ENCODE data around the gene SEMG2. TPM values are rescaled to one million over a fixed set of nuclear protein-coding genes. Genes with fewer than 3 reads are reported as not detected.

Gene SEMG2
- total RNA-seq, 1 experiment from 2014 or later, result not detected

DNA sequence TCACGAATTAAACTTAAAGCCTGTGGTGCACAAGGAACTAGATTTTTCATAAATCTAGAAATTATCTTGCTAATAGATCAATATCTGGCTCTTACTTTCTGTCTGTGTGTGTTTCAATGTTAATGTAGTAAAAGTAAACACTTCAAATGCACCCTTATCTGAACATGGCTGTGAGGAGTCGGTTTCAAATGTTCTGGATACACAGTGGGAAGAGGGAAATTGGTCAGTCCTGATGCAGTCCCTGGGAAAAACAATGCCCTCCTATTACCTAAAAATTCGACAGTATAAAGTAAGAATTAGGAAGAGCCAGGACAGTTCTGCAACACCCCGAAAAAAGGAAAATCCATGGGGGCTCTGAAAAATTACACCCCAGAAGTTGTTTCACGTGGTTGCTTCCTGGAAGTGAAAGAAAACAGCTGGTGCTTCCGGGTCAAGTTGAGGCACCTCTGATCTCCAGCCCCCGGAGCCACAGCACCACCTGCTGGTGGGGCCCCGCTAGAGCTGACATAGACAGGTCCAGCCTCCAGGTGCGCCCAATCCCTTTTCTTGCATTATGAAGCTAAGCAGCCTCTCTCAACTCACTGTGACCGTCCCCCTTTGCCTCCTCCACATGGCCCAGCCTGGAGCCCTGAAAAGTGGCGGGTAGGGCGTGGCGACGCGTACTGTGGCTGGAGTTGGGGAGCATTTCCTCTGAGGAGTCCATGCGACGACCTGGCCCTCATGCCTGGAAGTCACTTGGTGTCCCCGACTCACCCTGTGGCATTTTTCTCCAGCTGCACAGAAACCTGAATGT is 8.3 kb downstream of the SEMG2 start:
- peak; percentile 18 for DNase-seq (ENCODE audit: low read depth)

- no peak for DNase-seq (ENCODE audit: low read depth)
These were observed 9.5 kb downstream of the SEMG2 start for GRCh38 chr20:45230631-45231030.

DNA sequence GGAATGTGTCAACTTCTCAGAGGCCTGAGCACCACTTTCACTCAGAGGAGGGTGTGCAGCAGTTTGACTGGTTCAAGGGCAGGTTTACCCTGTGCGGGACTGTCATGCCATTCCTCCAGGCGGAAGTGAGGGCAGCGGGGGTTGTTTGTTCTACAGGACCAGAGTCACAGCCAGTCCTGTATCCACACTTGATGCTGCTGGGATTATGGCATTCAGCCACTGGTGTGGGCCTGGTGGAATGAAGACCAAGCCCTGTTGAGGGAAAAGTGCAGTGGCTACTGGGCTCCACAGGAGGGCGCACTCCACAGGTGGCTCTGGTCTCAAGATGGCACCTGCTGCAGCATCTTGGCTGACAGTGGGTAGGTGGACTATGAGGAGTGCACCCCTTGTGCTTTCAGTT is 14.8 kb downstream of the SEMG2 start:
- DNase-seq (ENCODE audit: low read depth), result no peak

GRCh38 chr20:45238139-45238538 is 17.0 kb downstream of the SEMG2 start:
- no peak for DNase-seq (ENCODE audit: low read depth)

- no peak for DNase-seq (ENCODE audit: low read depth)
These were observed 24.9 kb downstream of the SEMG2 start for GRCh38 chr20:45246109-45246508.

GRCh38 chr20:45247865-45248264 is 26.7 kb downstream of the SEMG2 start:
- DNase-seq (ENCODE audit: low read depth), result no peak

DNA sequence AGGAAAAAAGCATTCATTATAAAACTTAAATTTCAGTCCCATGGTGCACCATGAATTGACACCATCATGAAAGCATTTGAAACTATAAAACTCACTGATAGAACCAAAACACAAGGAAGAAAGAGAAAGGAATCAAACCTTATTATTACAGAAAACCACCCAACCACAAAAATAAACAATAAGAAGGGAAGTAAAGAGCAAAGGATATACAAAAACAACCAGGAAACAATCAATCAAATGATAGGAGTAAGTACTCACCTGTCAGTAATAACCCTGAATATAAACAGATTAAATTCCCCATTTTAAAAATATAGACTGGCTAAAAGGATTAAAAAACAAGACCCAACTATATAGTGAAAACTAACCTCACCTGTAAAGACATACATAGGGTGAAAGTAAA is 27.4 kb downstream of the SEMG2 start:
- DNase-seq (ENCODE audit: low read depth), result no peak

- DNase-seq (ENCODE audit: low read depth), result no peak
These were observed 30.8 kb downstream of the SEMG2 start for GRCh38 chr20:45251884-45252560.

- no peak for DNase-seq (ENCODE audit: low read depth)
These were observed 32.1 kb downstream of the SEMG2 start for GRCh38 chr20:45253261-45253660.

- DNase-seq (ENCODE audit: low read depth), result peak; percentile 16
These were observed 33.5 kb downstream of the SEMG2 start, which contains the start of gene SLPI for GRCh38 chr20:45254383-45255262. SLPI (minus strand) TSS chr20:45254564; CDS start chr20:45254543, 21 bp downstream.

DNA sequence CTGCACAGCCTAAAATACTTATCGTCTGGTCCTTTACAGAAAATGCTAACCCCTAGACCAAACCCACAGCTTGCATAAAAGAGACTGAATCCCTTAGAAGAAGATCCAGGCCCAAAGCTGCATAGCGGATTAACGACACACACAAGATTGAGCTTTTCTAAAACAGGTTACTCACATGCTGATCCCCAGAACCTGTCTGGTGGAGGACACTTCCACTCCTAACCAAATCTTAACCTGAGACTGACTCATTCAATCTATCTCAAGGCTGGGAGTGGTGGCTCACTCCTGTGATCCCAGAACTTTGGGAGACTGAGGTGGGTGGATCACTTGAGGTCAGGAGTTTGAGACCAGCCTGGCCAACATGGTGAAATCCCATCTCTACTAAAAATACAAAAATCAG is 36.0 kb downstream of the SEMG2 start:
- DNase-seq (ENCODE audit: low read depth), result no peak

DNA sequence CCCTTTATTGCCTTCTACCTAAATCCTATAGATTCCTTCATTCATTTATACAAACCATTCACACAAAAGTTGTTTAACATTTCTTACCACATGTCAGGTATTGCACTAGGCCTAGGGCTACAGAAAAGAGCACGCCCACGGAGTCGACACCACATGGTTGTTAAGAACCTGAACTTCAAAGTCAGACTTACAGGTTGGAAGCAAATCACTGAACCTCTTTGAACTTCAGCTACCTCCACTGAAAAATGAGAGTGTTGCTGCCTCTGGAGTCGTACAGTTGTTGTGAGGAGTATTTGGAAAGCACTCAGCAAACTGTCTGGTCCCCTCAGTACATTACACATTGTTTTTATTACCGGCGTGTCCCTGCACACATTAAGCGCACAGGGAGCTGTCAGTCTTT is 36.5 kb downstream of the SEMG2 start:
- no peak for DNase-seq (ENCODE audit: low read depth)

GRCh38 chr20:45258259-45258658 is 37.1 kb downstream of the SEMG2 start:
- no peak for DNase-seq (ENCODE audit: low read depth)

DNA sequence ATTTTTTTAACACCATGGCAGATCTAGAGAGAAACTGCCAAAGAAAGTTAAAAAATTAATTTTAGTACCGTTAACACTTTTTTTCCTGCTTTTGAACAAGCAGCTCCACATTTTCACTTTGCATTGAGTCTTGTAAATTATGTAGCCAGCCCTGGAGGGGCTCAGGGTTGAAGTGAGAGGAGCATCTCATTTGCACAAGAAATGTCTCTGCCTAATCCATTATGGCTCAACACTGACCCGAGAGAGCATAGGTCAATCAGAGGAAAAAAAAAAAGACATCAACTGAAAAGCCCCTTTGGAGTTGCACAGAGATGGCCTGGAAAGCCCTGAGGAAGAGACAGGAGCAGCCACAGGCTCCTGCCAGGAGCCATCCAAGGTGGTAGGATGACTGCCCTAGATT is 37.5 kb downstream of the SEMG2 start:
- DNase-seq (ENCODE audit: low read depth), result no peak

GRCh38 chr20:45263556-45264266 is 42.5 kb downstream of the SEMG2 start:
- DNase-seq (ENCODE audit: low read depth), result no peak

DNA sequence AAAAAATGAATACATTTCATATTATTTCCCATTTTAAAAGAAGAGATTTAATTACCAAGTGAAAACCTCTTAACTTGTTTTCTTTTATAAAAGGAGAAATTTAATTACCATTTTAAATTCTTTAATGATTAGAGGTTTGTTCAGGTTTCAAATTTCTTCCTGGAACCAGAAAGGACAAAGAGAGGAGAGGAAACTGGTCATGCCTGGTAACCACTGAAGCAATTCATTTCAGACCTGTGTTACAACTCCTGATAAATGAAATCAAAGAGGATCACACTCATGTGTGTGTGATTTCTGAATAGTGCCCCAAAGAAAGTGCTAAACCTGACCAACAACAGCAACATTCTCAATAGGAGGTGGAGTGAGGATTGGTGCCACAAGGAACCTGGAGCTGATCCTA is 45.8 kb downstream of the SEMG2 start:
- no peak for DNase-seq (ENCODE audit: low read depth)

DNA sequence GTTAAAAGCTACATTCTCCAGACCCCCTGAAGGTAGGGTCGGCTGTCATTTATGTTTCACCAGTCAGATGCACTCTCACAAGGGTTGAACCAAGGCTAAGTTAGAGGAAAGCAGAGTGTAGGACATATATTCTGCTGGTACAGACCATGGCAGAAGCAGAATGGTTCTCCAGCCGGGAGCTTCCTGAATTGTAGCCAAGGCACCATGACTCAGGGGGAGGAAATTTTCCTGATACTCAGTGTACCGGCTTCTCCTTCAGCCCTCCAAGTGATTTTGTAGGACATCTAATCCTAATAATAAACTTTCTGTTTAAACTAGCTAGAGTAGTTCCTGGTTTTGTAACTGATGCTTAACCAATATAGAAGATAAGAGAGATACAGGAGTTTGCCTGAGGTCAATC is 47.4 kb downstream of the SEMG2 start:
- DNase-seq (ENCODE audit: low read depth), result no peak

- DNase-seq (ENCODE audit: low read depth), result no peak
These were observed 47.9 kb downstream of the SEMG2 start for GRCh38 chr20:45269056-45269455.

- DNase-seq (ENCODE audit: low read depth), result no peak
These were observed 48.6 kb downstream of the SEMG2 start for GRCh38 chr20:45269754-45270270.
